Spleen (tissue), 11 donors: Measurements from ENCODE around the gene ATP5PF. TPM values are rescaled to one million over a fixed set of nuclear protein-coding genes. Genes with fewer than 3 reads are reported as not detected.

Source experiments
- DNase-seq: peaks from one replicate; pipeline ENCODE4 v3.0.0-alpha.2; 2020
- H3K27ac ChIP-seq, 8 donors: fragments of 200-600 bp; sonication (generic) in 7 of 8; 1 replicate in 4 of 8; 2 replicates in 4 of 8; pipeline versions ENCODE4 v1.5.0 to v1.8.0; 2016 to 2021; ENCODE audit warnings: inconsistent platforms in 4 of 8, mild to moderate bottlenecking in 4 of 8, moderate library complexity in 1 of 8
- H3K27me3 ChIP-seq, 7 donors: fragments of 200-600 bp; sonication (generic) in 6 of 7; replicated peaks in 1 of 7; 1 replicate in 4 of 7; 2 replicates in 3 of 7; pipeline versions ENCODE4 v1.5.0 to v1.8.0; 2016 to 2021; ENCODE audit warnings: inconsistent platforms in 3 of 7, mild to moderate bottlenecking in 1 of 7
- H3K36me3 ChIP-seq, 6 donors: fragments of 200-600 bp; sonication (generic) in 5 of 6; 1 replicate in 4 of 6; 2 replicates in 2 of 6; pipeline versions ENCODE4 v1.5.0 to v1.8.0; 2016 to 2021; ENCODE audit warnings: inconsistent platforms in 2 of 6
- H3K4me1 ChIP-seq, 6 donors: fragments of 200-600 bp; sonication (generic) in 5 of 6; 1 replicate in 3 of 6; 2 replicates in 3 of 6; pipeline versions ENCODE4 v1.5.0 to v1.8.0; 2016 to 2021; ENCODE audit warnings: inconsistent platforms in 3 of 6
- H3K4me3 ChIP-seq, 8 donors: fragments of 200-600 bp; sonication (generic) in 7 of 8; 1 replicate in 4 of 8; 2 replicates in 4 of 8; pipeline versions ENCODE4 v1.5.0 to v1.8.0; 2016 to 2021; ENCODE audit warnings: inconsistent platforms in 4 of 8, mild to moderate bottlenecking in 4 of 8, moderate library complexity in 2 of 8
- H3K9me3 ChIP-seq, 8 donors: fragments of 200-600 bp; sonication (generic) in 7 of 8; 1 replicate in 4 of 8; 2 replicates in 4 of 8; pipeline versions ENCODE4 v1.5.0 to v1.8.0; 2016 to 2021; ENCODE audit warnings: inconsistent platforms in 4 of 8
- CTCF ChIP-seq, 11 experiments: fragments of 200-600 bp in 7 of 11; fragments of 450-650 bp in 4 of 11; sonication (generic) in 4 of 11; IDR thresholded peaks in 8 of 11; conservative IDR thresholded peaks in 3 of 11; 1 replicate in 7 of 11; 2 replicates in 4 of 11; pipeline versions ENCODE4 v1.4.0 to v1.8.0; 2016 to 2021; ENCODE audit warnings: antibody characterized with exemption in 11 of 11, inconsistent platforms in 4 of 11, mild to moderate bottlenecking in 1 of 11
- POLR2A ChIP-seq, 3 donors: fragments of 450-650 bp; IDR thresholded peaks; one replicate each; pipeline ENCODE4 v1.5.1; 2017; ENCODE audit warnings: antibody characterized with exemption in 3 of 3, mild to moderate bottlenecking in 1 of 3
- POLR2AphosphoS5 ChIP-seq, 3 donors: sonication (generic); formaldehyde crosslinking; IDR thresholded peaks; one replicate each; pipeline ENCODE4 v1.5.1; 2017; ENCODE audit warnings: antibody characterized with exemption in 3 of 3
- WGBS, 5 donors: extraction: QIAGEN DNeasy Blood & Tissue Kit in 3 of 5; methylation state at CpG; one replicate each; pipeline versions ENCODE4 v1.1.5 to v1.1.7; 2013 to 2018; 5-methylcytosine and 5-hydroxymethylcytosine counted together
- intact Hi-C: fragments of 100-400 bp; cut with DNase I; formaldehyde crosslinking; loops from one replicate; pipeline ENCODE4 v1.15.0; 2023; ENCODE audit warnings: low total_unique reads
- polyA plus RNA-seq, 3 donors: library from polyadenylated mRNA; stranded (reverse); fragments of 200-250 nt; gene quantifications; one replicate each; pipeline ENCODE4 v1.2.1, GENCODE V29; 2013
- total RNA-seq, 7 donors: library from RNA; depleted of rRNA in 3 of 7; stranded (reverse); fragments of >200 nt in 3 of 7; fragmentation: NEBNext Ultra II Directional in 4 of 7; extraction: Animal tissue kit (Norgen Biotek cat#: 25700) in 4 of 7; gene quantifications; one replicate each; pipeline versions ENCODE4 v1.1.0 to v1.2.1, GENCODE V29; 2016 to 2021
- donor health status: healthy with polysubstance abuse.
- donor health status: DM: no; HTN: no; CAD: no; lungs with moderate emphysema.
- donor health status: DM: no; HTN: no; CAD: no.
- donor health status: Bipolar disorder and iron deficiency.
- donor health status: healthy.
- donor health status: DM: no; HTN: no; CAD: no.
- donor health status: DM: yes; HTN: yes; CAD: no.

The ATP5PF gene
- total and polyA plus RNA-seq, 10 donors, result 53.1 to 252 (median 76.2) TPM

GRCh38 chr21:25767921-25768320 lies 33.2 kb upstream of the ATP5PF start:
- TF ChIP-seq POLR2AphosphoS5 (IDR thresholded peaks at IDR 0.05) (no peak), CTCF (IDR thresholded peaks at IDR 0.05 in 8 of 11, conservative IDR thresholded peaks at IDR 0.05 in 3 of 11) (no peak), POLR2A (IDR thresholded peaks at IDR 0.05) (no peak)
- H3K27me3 ChIP-seq, result no peaks in the 10 kb centered on the region
- no peak overlapping the region for H3K27ac ChIP-seq
- H3K4me1 ChIP-seq, result peaks cover 0 to 8% (median 5%) of the 10 kb centered on the region in 6 donors
- H3K36me3 ChIP-seq, result peaks cover 9 to 82% (median 55%) of the 10 kb centered on the region in 6 donors
- 81 to 94% (median 88%) methylated on average over 3 of the region's 3 CpGs for WGBS, 5 donors
- intact Hi-C loops, result no loop called here
- no peak overlapping the region for H3K4me3 ChIP-seq
- no peaks in the 10 kb centered on the region for H3K9me3 ChIP-seq
- no peak for DNase-seq

GRCh38 chr21:25764065-25764464 lies 29.4 kb upstream of the ATP5PF start:
- intact Hi-C loops, result no loop called here
- H3K4me3 ChIP-seq, result no peak overlapping the region
- no peaks in the 10 kb centered on the region for H3K9me3 ChIP-seq
- no peak overlapping the region for H3K27ac ChIP-seq
- H3K27me3 ChIP-seq, result no peaks in the 10 kb centered on the region
- WGBS, 5 donors, result 95 to 99% (median 98%) methylated on average over 3 of the region's 3 CpGs
- peaks cover 11 to 100% (median 71%) of the 10 kb centered on the region in 6 donors for H3K36me3 ChIP-seq
- DNase-seq, result no peak
- TF ChIP-seq POLR2AphosphoS5 (IDR thresholded peaks at IDR 0.05), result no peak
- no peak for TF ChIP-seq CTCF (IDR thresholded peaks at IDR 0.05 in 8 of 11, conservative IDR thresholded peaks at IDR 0.05 in 3 of 11)
- TF ChIP-seq POLR2A (IDR thresholded peaks at IDR 0.05), result no peak
- no peaks in the 10 kb centered on the region for H3K4me1 ChIP-seq

GRCh38 chr21:25760677-25761076 lies 26.0 kb upstream of the ATP5PF start:
- Histone ChIP-seq H3K4me1 (peaks cover 0 to 14% (median 1%) of the 10 kb centered on the region in 6 donors), H3K27me3 (no peaks in the 10 kb centered on the region), H3K27ac (no peak overlapping the region), H3K4me3 (no peak overlapping the region), H3K36me3 (peaks cover 11 to 97% (median 66%) of the 10 kb centered on the region in 6 donors), H3K9me3 (no peaks in the 10 kb centered on the region)
- DNase-seq, result no peak
- whole genome bisulfite sequencing, 5 donors, result 74 to 97% (median 89%) methylated on average over 1 of the region's 1 CpG
- TF ChIP-seq CTCF (IDR thresholded peaks at IDR 0.05 in 8 of 11, conservative IDR thresholded peaks at IDR 0.05 in 3 of 11) (no peak), POLR2AphosphoS5 (IDR thresholded peaks at IDR 0.05) (no peak), POLR2A (IDR thresholded peaks at IDR 0.05) (no peak)
- intact Hi-C loops, result no loop called here

DNA sequence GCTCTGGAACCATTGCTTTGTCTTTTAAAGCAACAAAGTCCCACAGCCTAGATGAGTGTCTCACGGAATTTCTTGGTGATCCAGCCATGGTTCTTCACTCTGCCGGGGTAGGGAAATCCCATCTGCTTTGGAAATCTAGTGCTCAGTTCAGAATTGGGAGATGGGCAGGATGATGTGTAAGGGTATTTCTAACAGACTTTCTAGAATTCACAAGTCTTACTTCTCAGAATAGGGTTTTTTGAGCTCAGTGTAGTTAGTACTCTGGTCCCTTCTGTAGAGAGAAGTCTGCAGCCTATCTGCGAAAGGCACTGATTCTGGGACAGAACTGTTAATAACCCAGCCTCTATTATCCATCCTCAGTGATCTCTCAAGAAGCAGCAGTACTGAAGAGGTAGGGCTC lies 25.4 kb upstream of the ATP5PF start:
- Histone ChIP-seq H3K36me3 (peaks cover 11 to 97% (median 61%) of the 10 kb centered on the region in 6 donors), H3K4me1 (peaks cover 0 to 18% (median 3%) of the 10 kb centered on the region in 6 donors), H3K9me3 (no peaks in the 10 kb centered on the region), H3K27me3 (no peaks in the 10 kb centered on the region), H3K27ac (no peak overlapping the region), H3K4me3 (no peak overlapping the region)
- no peak for DNase-seq
- no peak for TF ChIP-seq POLR2AphosphoS5 (IDR thresholded peaks at IDR 0.05)
- TF ChIP-seq CTCF (IDR thresholded peaks at IDR 0.05 in 8 of 11, conservative IDR thresholded peaks at IDR 0.05 in 3 of 11), result no peak
- no peak for TF ChIP-seq POLR2A (IDR thresholded peaks at IDR 0.05)
- 94 to 98% (median 94%) methylated on average over 3 of the region's 3 CpGs for WGBS, 5 donors
- intact Hi-C loops, result no loop called here
